ENCODE results near the gene BNC1. TPM values are rescaled to one million over a fixed set of nuclear protein-coding genes. Genes with fewer than 3 reads are reported as not detected.

The BNC1 gene
- total RNA-seq, 1 donor from 2014 or later: not detected

- H3K27me3 Mint-ChIP-seq (ENCODE audit: insufficient read depth): peaks cover 41% of the 10 kb centered on the region
These were observed 3.1 kb upstream of the BNC1 start for GRCh38 chr15:83287541-83288027.

GRCh38 chr15:83285979-83286553 lies 1.6 kb upstream of the BNC1 start:
- H3K27ac Mint-ChIP-seq: no peak overlapping the region
- intact Hi-C loops (cut with micrococcal nuclease): no loop called here
- no peak for DNase-seq (ENCODE audit: low spot score)
- H3K36me3 Mint-ChIP-seq (ENCODE audit: low read depth): no peaks in the 10 kb centered on the region
- no peaks in the 10 kb centered on the region for H3K9me3 Mint-ChIP-seq
- no peaks in the 10 kb centered on the region for H3K4me1 Mint-ChIP-seq (ENCODE audit: low read depth)
- no peak overlapping the region for H3K4me3 Mint-ChIP-seq
- peaks cover 54% of the 10 kb centered on the region for H3K27me3 Mint-ChIP-seq (ENCODE audit: insufficient read depth)

More at GRCh38 chr15:83287541-83288027, 3.1 kb upstream of the BNC1 start:
- Mint-ChIP-seq H3K27ac (no peak overlapping the region), H3K4me3 (no peak overlapping the region), H3K4me1 (ENCODE audit: low read depth) (no peaks in the 10 kb centered on the region), H3K36me3 (ENCODE audit: low read depth) (no peaks in the 10 kb centered on the region), H3K9me3 (no peaks in the 10 kb centered on the region)
- DNase-seq (ENCODE audit: low spot score): no peak
- intact Hi-C loops (cut with micrococcal nuclease): no loop called here

GRCh38 chr15:83285284-83285978 lies 967 bp upstream of the BNC1 start:
- H3K4me3 Mint-ChIP-seq: no peak overlapping the region
- H3K36me3 Mint-ChIP-seq (ENCODE audit: low read depth): no peaks in the 10 kb centered on the region
- peak overlapping the region; percentile 12 for H3K27ac Mint-ChIP-seq
- intact Hi-C loops (cut with micrococcal nuclease): no loop called here
- no peaks in the 10 kb centered on the region for H3K9me3 Mint-ChIP-seq
- H3K4me1 Mint-ChIP-seq (ENCODE audit: low read depth): no peaks in the 10 kb centered on the region
- H3K27me3 Mint-ChIP-seq (ENCODE audit: insufficient read depth): peaks cover 61% of the 10 kb centered on the region
- no peak for DNase-seq (ENCODE audit: low spot score)

GRCh38 chr15:83283813-83284558 lies 478 bp downstream of the BNC1 start:
- H3K9me3 Mint-ChIP-seq: no peaks in the 10 kb centered on the region
- H3K27ac Mint-ChIP-seq: no peak overlapping the region
- intact Hi-C loops (cut with micrococcal nuclease): loop anchor here (5.0 kb wide), 1 partner anchor 83 kb away; no protein-coding TSS in a partner anchor
- no peaks in the 10 kb centered on the region for H3K4me1 Mint-ChIP-seq (ENCODE audit: low read depth)
- H3K4me3 Mint-ChIP-seq: peak overlapping the region; percentile 11
- no peaks in the 10 kb centered on the region for H3K36me3 Mint-ChIP-seq (ENCODE audit: low read depth)
- peaks cover 66% of the 10 kb centered on the region for H3K27me3 Mint-ChIP-seq (ENCODE audit: insufficient read depth)
- DNase-seq (ENCODE audit: low spot score): no peak

- Mint-ChIP-seq H3K9me3 (no peaks in the 10 kb centered on the region), H3K36me3 (ENCODE audit: low read depth) (no peaks in the 10 kb centered on the region), H3K27ac (no peak overlapping the region), H3K4me1 (ENCODE audit: low read depth) (no peaks in the 10 kb centered on the region), H3K27me3 (ENCODE audit: insufficient read depth) (peaks cover 66% of the 10 kb centered on the region), H3K4me3 (peak overlapping the region; percentile 11)
- intact Hi-C loops (cut with micrococcal nuclease): loop anchor here (5.0 kb wide), 1 partner anchor 84 kb away; no protein-coding TSS in a partner anchor
- no peak for DNase-seq (ENCODE audit: low spot score)
These were observed 1.2 kb downstream of the BNC1 start for GRCh38 chr15:83283138-83283812.

GRCh38 chr15:83282776-83283137 lies 1.7 kb downstream of the BNC1 start:
- Mint-ChIP-seq H3K4me1 (ENCODE audit: low read depth) (no peaks in the 10 kb centered on the region), H3K9me3 (no peaks in the 10 kb centered on the region), H3K27me3 (ENCODE audit: insufficient read depth) (peaks cover 65% of the 10 kb centered on the region), H3K27ac (no peak overlapping the region), H3K36me3 (ENCODE audit: low read depth) (no peaks in the 10 kb centered on the region), H3K4me3 (no peak overlapping the region)
- intact Hi-C loops (cut with micrococcal nuclease): loop anchor here (5.0 kb wide), 1 partner anchor 85 kb away; no protein-coding TSS in a partner anchor
- DNase-seq (ENCODE audit: low spot score): no peak

- Mint-ChIP-seq H3K27me3 (ENCODE audit: insufficient read depth) (peaks cover 63% of the 10 kb centered on the region), H3K4me3 (no peak overlapping the region), H3K36me3 (ENCODE audit: low read depth) (no peaks in the 10 kb centered on the region), H3K9me3 (no peaks in the 10 kb centered on the region), H3K27ac (no peak overlapping the region), H3K4me1 (ENCODE audit: low read depth) (no peaks in the 10 kb centered on the region)
- intact Hi-C loops (cut with micrococcal nuclease): loop anchor here (5.0 kb wide), 1 partner anchor 85 kb away; no protein-coding TSS in a partner anchor
- DNase-seq (ENCODE audit: low spot score): no peak
These were observed 2.3 kb downstream of the BNC1 start for GRCh38 chr15:83282141-83282540.

GRCh38 chr15:83278191-83278590 lies 6.3 kb downstream of the BNC1 start:
- no peak for DNase-seq (ENCODE audit: low spot score)
- H3K27ac Mint-ChIP-seq: no peak overlapping the region
- no peaks in the 10 kb centered on the region for H3K4me1 Mint-ChIP-seq (ENCODE audit: low read depth)
- H3K4me3 Mint-ChIP-seq: no peak overlapping the region
- intact Hi-C loops (cut with micrococcal nuclease): no loop called here
- H3K36me3 Mint-ChIP-seq (ENCODE audit: low read depth): no peaks in the 10 kb centered on the region
- H3K9me3 Mint-ChIP-seq: no peaks in the 10 kb centered on the region
- H3K27me3 Mint-ChIP-seq (ENCODE audit: insufficient read depth): peaks cover 49% of the 10 kb centered on the region

GRCh38 chr15:83276661-83277060 lies 7.8 kb downstream of the BNC1 start:
- H3K36me3 Mint-ChIP-seq (ENCODE audit: low read depth): no peaks in the 10 kb centered on the region
- H3K9me3 Mint-ChIP-seq: no peaks in the 10 kb centered on the region
- H3K27ac Mint-ChIP-seq: no peak overlapping the region
- peaks cover 35% of the 10 kb centered on the region for H3K27me3 Mint-ChIP-seq (ENCODE audit: insufficient read depth)
- intact Hi-C loops (cut with micrococcal nuclease): no loop called here
- no peaks in the 10 kb centered on the region for H3K4me1 Mint-ChIP-seq (ENCODE audit: low read depth)
- no peak for DNase-seq (ENCODE audit: low spot score)
- no peak overlapping the region for H3K4me3 Mint-ChIP-seq

- Mint-ChIP-seq H3K9me3 (no peaks in the 10 kb centered on the region), H3K4me1 (ENCODE audit: low read depth) (no peaks in the 10 kb centered on the region), H3K36me3 (ENCODE audit: low read depth) (no peaks in the 10 kb centered on the region), H3K27me3 (ENCODE audit: insufficient read depth) (peaks cover 23% of the 10 kb centered on the region), H3K4me3 (no peak overlapping the region), H3K27ac (no peak overlapping the region)
- no peak for DNase-seq (ENCODE audit: low spot score)
- intact Hi-C loops (cut with micrococcal nuclease): no loop called here
These were observed 9.1 kb downstream of the BNC1 start for GRCh38 chr15:83275412-83275811.

- H3K4me3 Mint-ChIP-seq: no peak overlapping the region
- intact Hi-C loops (cut with micrococcal nuclease): no loop called here
- no peak for DNase-seq (ENCODE audit: low spot score)
- peaks cover 16% of the 10 kb centered on the region for H3K27me3 Mint-ChIP-seq (ENCODE audit: insufficient read depth)
- no peaks in the 10 kb centered on the region for H3K36me3 Mint-ChIP-seq (ENCODE audit: low read depth)
- no peak overlapping the region for H3K27ac Mint-ChIP-seq
- H3K9me3 Mint-ChIP-seq: no peaks in the 10 kb centered on the region
- H3K4me1 Mint-ChIP-seq (ENCODE audit: low read depth): no peaks in the 10 kb centered on the region
These were observed 14.3 kb downstream of the BNC1 start for GRCh38 chr15:83270176-83270575.

- Mint-ChIP-seq H3K36me3 (ENCODE audit: low read depth) (no peaks in the 10 kb centered on the region), H3K4me1 (ENCODE audit: low read depth) (no peaks in the 10 kb centered on the region)
- intact Hi-C loops (cut with micrococcal nuclease): no loop called here
These were observed 16.3 kb downstream of the BNC1 start for GRCh38 chr15:83268147-83268546.

More at GRCh38 chr15:83268147-83268546, 16.3 kb downstream of the BNC1 start:
- peaks cover 11% of the 10 kb centered on the region for H3K27me3 Mint-ChIP-seq (ENCODE audit: insufficient read depth)
- H3K27ac Mint-ChIP-seq: no peak overlapping the region
- no peaks in the 10 kb centered on the region for H3K9me3 Mint-ChIP-seq
- no peak overlapping the region for H3K4me3 Mint-ChIP-seq
- DNase-seq (ENCODE audit: low spot score): no peak
